ENCODE measurements around the gene DVL1.

The DVL1 gene

GRCh38 chr1:1340185-1340584 lies 9.0 kb downstream of the DVL1 start:
- no peak for DNase-seq

DNA sequence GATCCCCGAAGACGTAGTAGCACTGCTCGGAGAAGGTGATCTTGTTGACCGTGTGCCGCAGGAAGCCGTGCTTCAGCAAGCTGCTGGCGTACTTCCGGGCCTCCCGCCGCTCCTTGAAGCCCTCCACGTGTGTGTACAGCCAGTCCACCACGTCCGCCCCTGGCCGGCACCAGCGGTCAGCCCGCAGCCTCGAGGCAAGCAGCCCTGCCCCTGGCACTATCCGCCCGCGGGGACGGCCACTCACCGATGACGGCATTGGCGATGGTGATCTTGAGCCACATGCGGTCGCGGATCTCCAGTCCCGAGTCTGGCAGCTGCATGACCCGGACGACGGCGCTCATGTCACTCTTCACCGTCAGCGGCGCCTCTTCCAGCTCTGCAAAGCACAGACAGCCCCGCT lies 10.9 kb downstream of the DVL1 start:
- no peak for DNase-seq

DNA sequence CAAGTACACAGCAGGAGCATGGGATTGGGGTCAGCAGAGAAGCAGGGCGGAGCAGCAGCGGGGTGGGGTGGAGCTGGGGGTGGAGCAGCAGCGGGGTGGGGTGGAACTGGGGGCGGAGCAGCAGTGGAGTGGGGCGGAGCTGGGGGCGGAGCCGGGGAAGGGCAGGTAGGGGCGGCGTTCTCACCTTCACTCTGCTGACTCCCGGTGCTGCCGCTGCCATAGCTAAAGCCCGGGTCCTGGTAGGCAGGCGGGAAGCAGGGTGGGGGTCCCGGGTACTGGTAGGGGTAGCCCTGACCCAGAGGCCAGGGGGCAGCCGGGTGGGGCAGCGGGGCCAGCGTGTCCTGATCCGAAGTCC lies 11.4 kb downstream of the DVL1 start:
- DNase-seq = peak; percentile 58

DNA sequence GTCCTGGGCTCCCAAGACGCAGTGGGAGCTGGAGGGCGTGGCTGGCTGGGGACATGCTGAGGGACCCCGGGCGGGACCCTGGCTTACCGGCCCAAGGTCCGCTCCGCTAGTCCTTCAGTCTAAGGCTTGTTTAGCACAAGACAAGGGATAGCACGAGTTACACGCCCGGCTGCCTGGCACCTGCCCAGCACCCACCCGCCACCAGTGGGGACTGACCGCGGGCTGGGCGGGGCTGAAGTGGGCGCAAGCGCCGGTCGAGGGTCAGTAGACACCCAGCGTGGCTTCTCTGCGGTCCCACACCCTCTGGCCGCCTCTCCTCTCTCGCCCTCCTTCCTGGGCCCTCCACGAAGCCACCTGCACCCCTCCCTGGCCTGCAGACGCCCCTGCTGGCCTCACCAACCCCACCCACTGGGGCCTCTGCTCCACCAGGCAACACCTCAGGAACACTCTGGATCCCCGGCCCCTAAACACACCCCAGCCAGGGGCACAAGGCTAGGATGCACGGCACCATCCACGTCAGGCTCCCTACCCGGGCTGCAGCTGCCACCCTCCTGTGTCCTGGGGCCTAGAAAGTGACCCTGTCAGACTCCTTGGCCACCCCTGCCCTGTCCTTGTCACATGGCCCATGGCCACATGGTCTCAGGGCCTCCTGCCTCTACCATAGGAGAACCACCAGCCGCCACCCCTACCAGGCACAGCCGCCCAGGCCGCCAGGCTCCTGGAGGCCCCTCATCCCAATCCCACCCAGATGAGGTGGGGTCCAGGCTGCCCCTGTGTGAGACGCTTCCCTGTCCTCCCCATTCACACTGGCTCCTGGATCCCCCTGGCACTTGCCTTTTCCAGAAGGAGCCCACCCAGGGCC lies 12.1 kb downstream of the DVL1 start:
- DNase-seq = no peak

DNA sequence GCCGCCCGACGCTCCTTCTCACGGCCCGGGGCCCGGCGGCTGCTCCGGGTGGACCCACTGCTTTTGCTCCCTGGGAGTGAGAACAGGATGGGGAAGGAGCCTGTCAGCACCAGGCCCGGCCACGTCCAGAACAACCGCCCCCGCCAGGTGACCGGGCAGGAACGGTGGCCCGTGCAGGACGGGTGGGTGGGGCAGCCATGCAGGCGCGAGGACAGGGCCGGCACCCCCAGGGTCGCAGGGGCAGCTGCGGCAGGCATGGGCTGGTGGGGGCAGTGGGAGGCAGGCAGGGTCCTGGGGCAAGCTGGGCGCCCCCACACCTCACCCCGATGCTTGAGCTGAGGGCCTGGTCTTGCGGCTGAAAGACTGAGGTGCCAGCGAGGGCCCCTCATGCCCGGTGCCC lies 12.8 kb downstream of the DVL1 start:
- DNase-seq = no peak

GRCh38 chr1:1335792-1336248 lies 13.4 kb downstream of the DVL1 start:
- DNase-seq = no peak

DNA sequence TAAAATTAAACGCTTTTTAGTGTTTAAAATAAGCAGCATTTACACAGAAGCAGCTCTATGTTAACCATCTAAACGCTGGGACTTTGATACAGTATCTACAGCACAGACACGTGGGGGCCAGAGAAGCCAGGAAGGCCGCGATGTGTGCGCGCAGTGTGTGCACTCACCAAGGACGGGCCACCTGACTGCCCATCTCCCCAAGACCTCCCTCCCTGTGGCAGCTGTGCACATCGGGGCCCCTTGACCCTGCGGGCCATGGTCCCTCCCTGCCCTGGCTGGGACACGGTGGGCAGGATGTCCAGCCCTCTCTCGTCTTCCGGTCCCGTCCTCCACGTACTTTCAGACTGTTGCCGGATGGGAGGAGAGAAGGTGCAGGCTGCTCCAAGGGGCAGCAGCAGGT lies 13.9 kb downstream of the DVL1 start:
- DNase-seq = no peak

DNA sequence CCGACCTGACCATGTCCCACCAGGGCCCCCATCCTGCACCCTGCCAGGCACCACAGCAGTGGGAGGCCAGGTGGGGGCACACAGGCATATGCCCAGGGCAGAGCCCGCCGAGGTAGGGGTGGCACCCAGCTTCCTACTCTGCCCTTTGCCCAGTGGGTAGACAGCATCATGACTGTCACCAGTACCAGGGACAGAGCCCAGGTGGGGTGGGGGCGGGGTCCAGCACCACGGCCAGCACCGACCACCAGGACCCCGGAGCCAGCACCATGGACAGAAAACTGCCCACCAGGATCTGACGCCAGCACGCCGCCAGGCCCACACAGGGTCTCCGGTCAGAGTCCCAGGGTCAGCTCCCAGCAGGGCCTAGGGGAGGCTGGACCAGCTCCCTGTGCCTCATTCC lies 14.4 kb downstream of the DVL1 start:
- DNase-seq = no peak

- no peak for DNase-seq
Measured at GRCh38 chr1:1333551-1334241, 15.5 kb downstream of the DVL1 start.

DNA sequence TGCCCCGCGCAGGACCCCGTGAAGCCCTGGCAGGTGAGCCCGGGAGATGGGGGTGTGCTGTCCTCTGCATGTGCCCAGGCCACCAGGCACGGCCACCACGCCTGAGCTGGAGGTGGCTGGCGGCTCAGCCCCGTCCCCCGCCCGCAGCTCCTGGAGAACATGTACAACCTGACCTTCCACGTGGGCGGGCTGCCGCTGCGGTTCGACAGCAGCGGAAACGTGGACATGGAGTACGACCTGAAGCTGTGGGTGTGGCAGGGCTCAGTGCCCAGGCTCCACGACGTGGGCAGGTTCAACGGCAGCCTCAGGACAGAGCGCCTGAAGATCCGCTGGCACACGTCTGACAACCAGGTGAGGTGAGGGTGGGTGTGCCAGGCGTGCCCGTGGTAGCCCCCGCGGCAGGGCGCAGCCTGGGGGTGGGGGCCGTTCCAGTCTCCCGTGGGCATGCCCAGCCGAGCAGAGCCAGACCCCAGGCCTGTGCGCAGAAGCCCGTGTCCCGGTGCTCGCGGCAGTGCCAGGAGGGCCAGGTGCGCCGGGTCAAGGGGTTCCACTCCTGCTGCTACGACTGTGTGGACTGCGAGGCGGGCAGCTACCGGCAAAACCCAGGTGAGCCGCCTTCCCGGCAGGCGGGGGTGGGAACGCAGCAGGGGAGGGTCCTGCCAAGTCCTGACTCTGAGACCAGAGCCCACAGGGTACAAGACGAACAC lies 16.3 kb downstream of the DVL1 start:
- no peak for DNase-seq

GRCh38 chr1:1332031-1332755 lies 17.0 kb downstream of the DVL1 start:
- no peak for DNase-seq

DNA sequence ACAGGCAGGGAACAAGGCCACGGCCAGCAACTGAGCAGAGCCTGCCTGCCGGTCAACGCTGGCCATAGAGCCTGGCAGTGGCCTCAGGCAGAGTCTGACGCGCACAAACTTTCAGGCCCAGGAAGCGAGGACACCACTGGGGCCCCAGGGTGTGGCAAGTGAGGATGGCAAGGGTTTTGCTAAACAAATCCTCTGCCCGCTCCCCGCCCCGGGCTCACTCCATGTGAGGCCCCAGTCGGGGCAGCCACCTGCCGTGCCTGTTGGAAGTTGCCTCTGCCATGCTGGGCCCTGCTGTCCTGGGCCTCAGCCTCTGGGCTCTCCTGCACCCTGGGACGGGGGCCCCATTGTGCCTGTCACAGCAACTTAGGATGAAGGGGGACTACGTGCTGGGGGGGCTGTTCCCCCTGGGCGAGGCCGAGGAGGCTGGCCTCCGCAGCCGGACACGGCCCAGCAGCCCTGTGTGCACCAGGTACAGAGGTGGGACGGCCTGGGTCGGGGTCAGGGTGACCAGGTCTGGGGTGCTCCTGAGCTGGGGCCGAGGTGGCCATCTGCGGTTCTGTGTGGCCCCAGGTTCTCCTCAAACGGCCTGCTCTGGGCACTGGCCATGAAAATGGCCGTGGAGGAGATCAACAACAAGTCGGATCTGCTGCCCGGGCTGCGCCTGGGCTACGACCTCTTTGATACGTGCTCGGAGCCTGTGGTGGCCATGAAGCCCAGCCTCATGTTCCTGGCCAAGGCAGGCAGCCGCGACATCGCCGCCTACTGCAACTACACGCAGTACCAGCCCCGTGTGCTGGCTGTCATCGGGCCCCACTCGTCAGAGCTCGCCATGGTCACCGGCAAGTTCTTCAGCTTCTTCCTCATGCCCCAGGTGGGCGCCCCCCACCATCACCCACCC lies 17.9 kb downstream of the DVL1 start, which contains the start of gene TAS1R3:
Gene TAS1R3, plus strand, starts transcription at position 213 of the 898 bp plus-strand sequence. Its CDS starts 66 bp downstream, at position 279.
- no peak for DNase-seq

DNA sequence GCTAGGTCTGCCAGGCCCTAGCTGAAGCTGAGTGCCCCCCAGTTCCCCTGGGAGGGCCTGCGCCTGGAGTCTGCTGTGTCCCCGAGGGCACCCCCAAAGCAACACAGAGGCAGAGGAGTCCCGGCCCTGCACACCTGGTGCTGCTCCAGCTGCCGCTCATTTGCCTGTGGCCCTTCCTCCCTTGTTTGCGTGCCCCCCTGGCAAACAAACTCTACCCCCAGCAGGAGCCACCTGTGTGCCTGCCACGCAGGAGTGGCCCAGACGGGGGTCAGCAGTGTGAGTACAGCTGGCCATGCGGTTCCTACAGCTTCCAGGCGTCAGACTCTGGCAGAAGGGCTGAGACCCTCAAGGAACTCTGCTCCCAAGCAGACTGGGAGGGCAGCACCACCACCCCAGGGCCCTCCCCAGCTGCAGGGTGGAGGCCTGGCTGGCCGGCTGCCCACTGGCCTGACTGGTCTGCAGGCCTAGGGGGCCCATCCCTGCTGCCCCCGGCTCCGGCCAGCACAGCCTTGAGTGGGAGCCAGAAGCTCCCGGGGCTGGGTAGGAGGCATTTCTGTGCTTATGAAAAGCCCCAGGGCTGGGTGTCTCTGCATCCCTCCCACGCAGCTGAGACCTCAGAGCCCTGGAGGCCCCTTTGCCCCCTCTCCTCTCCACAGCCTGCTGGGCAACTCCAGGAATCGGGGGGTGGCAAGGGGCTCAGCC lies 18.7 kb downstream of the DVL1 start:
- DNase-seq = no peak

DNA sequence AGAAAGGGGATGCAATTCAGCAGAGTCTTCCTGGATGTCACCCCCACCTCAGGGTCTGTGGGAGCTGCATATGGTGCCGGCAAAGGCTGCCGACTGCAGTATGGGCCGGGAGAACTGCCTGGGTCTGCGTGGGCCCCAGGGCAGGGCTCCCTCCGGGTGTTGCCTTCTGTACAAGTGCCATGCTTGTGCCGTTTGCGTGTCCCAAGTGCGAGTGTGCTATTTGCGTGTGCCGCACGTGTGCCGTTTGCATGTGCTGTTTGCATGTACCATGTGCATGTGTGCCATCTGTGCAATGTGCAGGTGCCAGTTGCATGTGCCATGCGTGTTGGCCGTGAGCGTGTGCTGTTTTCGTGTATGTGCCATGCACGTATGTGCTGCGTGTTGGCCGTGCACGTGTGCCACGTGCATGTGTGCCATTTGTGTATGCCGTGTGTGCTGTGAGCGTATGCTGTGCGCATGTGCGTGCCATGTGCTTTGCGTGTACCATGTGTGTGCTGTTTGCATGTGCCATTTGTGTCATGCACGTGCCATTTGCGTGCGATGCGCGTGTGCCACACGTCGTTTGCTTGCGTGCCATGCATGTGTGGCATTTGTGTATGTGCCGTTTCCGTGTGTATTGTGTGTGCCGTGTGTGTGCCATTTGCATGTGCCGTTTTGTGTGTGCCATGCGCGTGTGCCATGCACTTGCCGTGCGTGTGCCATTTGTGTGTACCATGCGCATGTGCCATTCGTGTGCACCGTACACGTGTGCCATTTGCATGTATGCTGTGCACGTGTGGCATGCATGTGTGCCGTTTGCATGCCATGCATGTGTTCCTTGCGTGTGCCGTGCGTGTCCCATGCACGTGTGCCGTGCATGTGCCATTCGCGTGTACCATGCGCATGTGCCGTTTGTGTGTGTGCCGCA lies 19.7 kb downstream of the DVL1 start:
- DNase-seq = no peak

- DNase-seq = no peak
Measured at GRCh38 chr1:1328254-1328653, 21.0 kb downstream of the DVL1 start.

GRCh38 chr1:1327291-1327690 lies 21.9 kb downstream of the DVL1 start:
- DNase-seq = no peak

- no peak for DNase-seq
Measured at GRCh38 chr1:1326075-1326605, 23.1 kb downstream of the DVL1 start.

DNA sequence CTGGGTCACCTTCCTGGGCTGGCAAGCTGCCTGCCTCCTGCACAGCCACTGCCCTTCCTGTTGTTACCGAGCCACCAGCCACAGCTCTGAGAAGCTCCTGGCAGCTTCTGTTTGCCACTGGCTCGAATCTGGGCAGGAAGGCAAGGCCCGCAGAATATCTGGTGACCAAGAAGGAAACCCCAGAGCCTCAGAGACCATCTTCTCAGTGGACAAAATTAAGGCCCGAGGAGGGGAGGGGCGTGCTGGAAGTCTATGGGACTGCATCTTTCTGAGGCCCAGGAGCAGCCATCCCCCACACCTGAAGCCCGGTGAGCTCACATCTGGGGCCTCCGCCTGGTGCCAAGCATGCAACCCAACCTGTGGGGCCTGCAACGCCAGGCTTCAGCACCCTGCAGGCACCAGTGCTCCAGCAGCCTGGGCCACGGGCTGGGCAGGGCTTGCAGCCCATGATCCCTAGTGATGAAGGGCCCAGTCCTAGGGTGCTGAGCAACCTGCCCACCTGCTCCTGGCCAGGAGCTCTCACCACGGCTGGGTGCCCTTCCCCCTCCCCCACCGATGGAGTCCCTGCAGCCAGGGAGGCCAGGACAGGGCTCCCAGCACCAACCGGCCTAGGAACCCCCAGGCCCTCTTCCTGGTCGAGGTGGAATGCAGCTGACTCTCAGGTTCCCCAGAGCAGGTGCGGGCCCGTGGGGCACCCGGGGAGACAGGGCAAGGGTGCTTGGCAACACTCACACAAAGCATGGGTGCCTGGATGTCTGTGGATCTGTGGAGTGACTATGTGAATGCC lies 23.7 kb downstream of the DVL1 start:
- no peak for DNase-seq
